A549 (cell line): ENCODE data around the gene SLC2A13.

Experiments used
- CHD2 ChIP-seq: fragments of 150-350 bp; IDR thresholded peaks from 2 replicates; pipeline ENCODE4 v1.6.1; 2014; ENCODE audit warnings: low read length; ENCODE audit not compliant: partially characterized antibody
- CTCF ChIP-seq: fragments of >200 bp; sonication (Bioruptor Twin); formaldehyde crosslinking; IDR thresholded peaks from 3 replicates; pipeline ENCODE4 v1.5.1; 2016
- EHMT2 ChIP-seq: fragments of 200-600 bp; sonication (generic); IDR thresholded peaks from 2 replicates; pipeline ENCODE4 v1.6.1; 2016; ENCODE audit warnings: antibody characterized with exemption, low read depth, mild to moderate bottlenecking, moderate library complexity
- GATA3 ChIP-seq: IDR thresholded peaks from 2 replicates; pipeline ENCODE4 v1.6.1; 2012; ENCODE audit warnings: borderline replicate concordance
- MAX ChIP-seq: IDR thresholded peaks from 2 replicates; pipeline ENCODE4 v1.6.1; 2012
- POLR2A ChIP-seq: IDR thresholded peaks from 2 replicates; pipeline ENCODE4 v1.6.1; 2012; ENCODE audit warnings: mild to moderate bottlenecking, low read length

- TF ChIP-seq POLR2A (no peak), EHMT2 (no peak), CTCF (no peak), GATA3 (no peak), CHD2 (no peak), MAX (no peak)
Observed at GRCh38 chr12:39722504-39722903, 383.4 kb downstream of the SLC2A13 start.
